Breast epithelium (tissue), 4 donors: ENCODE results near the gene PCBP3. TPM values are rescaled to one million over a fixed set of nuclear protein-coding genes. Genes with fewer than 3 reads are reported as not detected.
"Not testable (repeated sequence)": the region's sequence is repeated elsewhere in the genome, so short reads cannot be mapped to it uniquely, and the experiment has no call there.

Experiments used
- DNase-seq, 2 donors: peaks; one replicate each; pipeline ENCODE4 v3.0.0-alpha.2; 2019; ENCODE audit warnings: low spot score in 2 of 2
- H3K27ac ChIP-seq, 2 donors: fragments of 200-600 bp; sonication (generic) in 1 of 2; one replicate each; pipeline ENCODE4 v1.5.1; 2016 to 2019; ENCODE audit warnings: mild to moderate bottlenecking in 1 of 2
- H3K27me3 ChIP-seq, 2 donors: fragments of 200-600 bp; sonication (generic) in 1 of 2; one replicate each; pipeline versions ENCODE4 v1.5.1 to v1.6.0; 2017 to 2019; ENCODE audit warnings: control low read depth in 1 of 2, mild to moderate bottlenecking in 1 of 2
- H3K36me3 ChIP-seq: fragments of 200-600 bp; one replicate; pipeline ENCODE4 v1.5.1; 2019
- H3K4me1 ChIP-seq, 2 donors: fragments of 200-600 bp; sonication (generic); one replicate each; pipeline ENCODE4 v1.5.1; 2016 to 2019; ENCODE audit warnings: control low read depth in 1 of 2
- H3K4me3 ChIP-seq, 3 donors: fragments of 200-600 bp; sonication (generic); 1 replicate in 2 of 3; 2 replicates in 1 of 3; pipeline ENCODE4 v1.5.1; 2016 to 2019; ENCODE audit warnings: mild to moderate bottlenecking in 3 of 3, moderate library complexity in 2 of 3
- H3K9me3 ChIP-seq, 2 donors: fragments of 200-600 bp; sonication (generic) in 1 of 2; one replicate each; pipeline ENCODE4 v1.5.1; 2016 to 2019; ENCODE audit warnings: control low read depth in 1 of 2
- CTCF ChIP-seq, 3 donors: fragments of 450-650 bp; IDR thresholded peaks; one replicate each; pipeline ENCODE4 v1.5.1; 2016 to 2017; ENCODE audit warnings: antibody characterized with exemption in 3 of 3, mild to moderate bottlenecking in 3 of 3, moderate library complexity in 3 of 3
- POLR2A ChIP-seq: fragments of 450-650 bp; IDR thresholded peaks from one replicate; pipeline ENCODE4 v1.6.1; 2016; ENCODE audit warnings: antibody characterized with exemption, mild to moderate bottlenecking, moderate library complexity
- POLR2AphosphoS5 ChIP-seq, 3 donors: sonication (generic); formaldehyde crosslinking; IDR thresholded peaks; one replicate each; pipeline ENCODE4 v1.6.1; 2017; ENCODE audit warnings: antibody characterized with exemption in 3 of 3
- intact Hi-C: fragments of 100-400 bp; cut with DNase I; formaldehyde crosslinking; loops from one replicate; pipeline ENCODE4 v1.15.1; 2023; ENCODE audit warnings: low total_unique reads
- total RNA-seq, 3 donors: library from RNA; depleted of rRNA; stranded (reverse); fragments of >200 nt; gene quantifications; one replicate each; pipeline ENCODE4 v1.1.0, GENCODE V29; 2016

Gene PCBP3
- total RNA-seq, 3 donors from 2014 or later, result 3.4 to 13.8 (median 4.6) TPM

GRCh38 chr21:45957981-45958600 is 314.6 kb downstream of the PCBP3 start:
- Histone ChIP-seq H3K4me3 (peak overlapping the region in 1 of 3 donors; percentile 9), H3K9me3 (peaks cover 0 to 3% of the 10 kb centered on the region in 2 donors), H3K4me1 (peaks cover 0 to 3% of the 10 kb centered on the region in 2 donors), H3K27me3 (no peaks in the 10 kb centered on the region), H3K36me3 (no peaks in the 10 kb centered on the region), H3K27ac (peak overlapping the region in 1 of 2 donors; percentile 84)
- no peak for TF ChIP-seq POLR2A
- TF ChIP-seq POLR2AphosphoS5 (IDR thresholded peaks at IDR 0.05), result peak in 2 of 3 donors; percentile 24 to 56
- no peak for TF ChIP-seq CTCF (IDR thresholded peaks at IDR 0.05)
- intact Hi-C loops, result loop anchor here (10.0 kb wide), 1 partner anchor 63 kb away; no protein-coding TSS in a partner anchor
- peak in 1 of 2 donors; percentile 34 for DNase-seq

- H3K4me1 ChIP-seq, result peaks cover 0 to 2% of the 10 kb centered on the region in 2 donors
- H3K27ac ChIP-seq, result peak overlapping the region in 1 of 2 donors; percentile 84
Measured at GRCh38 chr21:45959182-45959581, 315.7 kb downstream of the PCBP3 start.

GRCh38 chr21:45959779-45960390 is 316.4 kb downstream of the PCBP3 start:
- intact Hi-C loops, result loop anchor here (10.0 kb wide), 1 partner anchor 65 kb away; no protein-coding TSS in a partner anchor
- peaks cover 5 to 9% of the 10 kb centered on the region in 2 donors for H3K9me3 ChIP-seq
- H3K4me1 ChIP-seq, result no peaks in the 10 kb centered on the region
- TF ChIP-seq POLR2A (no peak), CTCF (IDR thresholded peaks at IDR 0.05) (no peak), POLR2AphosphoS5 (IDR thresholded peaks at IDR 0.05) (no peak)
- no peaks in the 10 kb centered on the region for H3K36me3 ChIP-seq
- no peak overlapping the region for H3K4me3 ChIP-seq
- peak overlapping the region in 1 of 2 donors; percentile 84 for H3K27ac ChIP-seq
- no peaks in the 10 kb centered on the region for H3K27me3 ChIP-seq
- DNase-seq, result no peak

More at GRCh38 chr21:45959182-45959581, 315.7 kb downstream of the PCBP3 start:
- no peak for DNase-seq
- TF ChIP-seq POLR2A, result no peak
- TF ChIP-seq POLR2AphosphoS5 (IDR thresholded peaks at IDR 0.05), result no peak
- TF ChIP-seq CTCF (IDR thresholded peaks at IDR 0.05), result no peak
- no peaks in the 10 kb centered on the region for H3K27me3 ChIP-seq
- H3K4me3 ChIP-seq, result no peak overlapping the region
- intact Hi-C loops, result loop anchor here (10.0 kb wide), 1 partner anchor 64 kb away; no protein-coding TSS in a partner anchor
- H3K9me3 ChIP-seq, result peaks cover 0 to 3% of the 10 kb centered on the region in 2 donors
- no peaks in the 10 kb centered on the region for H3K36me3 ChIP-seq

GRCh38 chr21:45961408-45961807 is 317.9 kb downstream of the PCBP3 start:
- H3K9me3 ChIP-seq, H3K27ac ChIP-seq, H3K36me3 ChIP-seq, H3K4me3 ChIP-seq, H3K4me1 ChIP-seq, intact Hi-C loops, H3K27me3 ChIP-seq, DNase-seq: not testable (repeated sequence)

- H3K27ac ChIP-seq, result no peak overlapping the region
- DNase-seq, result no peak
- intact Hi-C loops, result no loop called here
Measured at GRCh38 chr21:45962531-45963231, 319.2 kb downstream of the PCBP3 start.

More at GRCh38 chr21:45962531-45963231, 319.2 kb downstream of the PCBP3 start:
- H3K4me1 ChIP-seq, result no peaks in the 10 kb centered on the region
- TF ChIP-seq CTCF (IDR thresholded peaks at IDR 0.05), result no peak
- TF ChIP-seq POLR2AphosphoS5 (IDR thresholded peaks at IDR 0.05), result no peak
- no peak for TF ChIP-seq POLR2A
- H3K9me3 ChIP-seq, result peaks cover 7 to 9% of the 10 kb centered on the region in 2 donors
- no peaks in the 10 kb centered on the region for H3K36me3 ChIP-seq
- H3K4me3 ChIP-seq, result no peak overlapping the region
- no peaks in the 10 kb centered on the region for H3K27me3 ChIP-seq
